Measurements from ENCODE around the gene ARHGEF9. TPM values are rescaled to one million over a fixed set of nuclear protein-coding genes. Genes with fewer than 3 reads are reported as not detected.

Gene ARHGEF9
- total and polyA plus RNA-seq, 2 donors from 2014 or later = 20.0 to 26.4 TPM

GRCh38 chrX:63755892-63756291 lies 29.1 kb downstream of the ARHGEF9 start:
- FAIRE-seq (no peak), DNase-seq (no peak)
- Histone ChIP-seq H3K4me1 (ENCODE audit: control insufficient read depth in 2 of 3, insufficient read depth in 2 of 3, low read depth in 1 of 3, low read length in 3 of 3) (peaks cover 0 to 2% (median 0%) of the 10 kb centered on the region in 3 donors), H3K9ac (ENCODE audit: low read length in 3 of 3) (no peak overlapping the region), H3K4me3 (ENCODE audit: low read length in 3 of 3) (peak overlapping the region in 2 of 3 donors; percentile 67 to 85), H3K27ac (ENCODE audit: low read depth in 2 of 2, low read length in 2 of 2) (peak overlapping the region in 1 of 2 donors; percentile 81), H3K36me3 (ENCODE audit: control insufficient read depth in 2 of 3, insufficient read depth in 3 of 3, low read length in 3 of 3) (no peaks in the 10 kb centered on the region), H3K27me3 (ENCODE audit: control insufficient read depth, insufficient read depth, low read length) (no peaks in the 10 kb centered on the region), H3K9me3 (ENCODE audit: control insufficient read depth in 2 of 3, insufficient read depth in 1 of 3, low read length in 3 of 3) (no peaks in the 10 kb centered on the region)
- TF ChIP-seq CTCF (IDR thresholded peaks at IDR 0.05; ENCODE audit: borderline replicate concordance, extremely low read depth, insufficient read depth) = no peak
- intact Hi-C loops (cut with DNase I) = no loop called here

GRCh38 chrX:63754860-63755579 lies 30.0 kb downstream of the ARHGEF9 start:
- Histone ChIP-seq H3K9me3 (ENCODE audit: control insufficient read depth in 2 of 3, insufficient read depth in 1 of 3, low read length in 3 of 3) (no peaks in the 10 kb centered on the region), H3K27me3 (ENCODE audit: control insufficient read depth, insufficient read depth, low read length) (no peaks in the 10 kb centered on the region), H3K4me1 (ENCODE audit: control insufficient read depth in 2 of 3, insufficient read depth in 2 of 3, low read depth in 1 of 3, low read length in 3 of 3) (peaks cover 0 to 2% (median 0%) of the 10 kb centered on the region in 3 donors), H3K9ac (ENCODE audit: low read length in 3 of 3) (peak overlapping the region; percentile 76 to 82 (median 78)), H3K27ac (ENCODE audit: low read depth in 2 of 2, low read length in 2 of 2) (peak overlapping the region; percentile 89 to 91), H3K4me3 (ENCODE audit: low read length in 3 of 3) (peak overlapping the region; percentile 81 to 85 (median 85)), H3K36me3 (ENCODE audit: control insufficient read depth in 2 of 3, insufficient read depth in 3 of 3, low read length in 3 of 3) (no peaks in the 10 kb centered on the region)
- peak; percentile 93 to 97 (median 94) for DNase-seq
- intact Hi-C loops (cut with DNase I) = no loop called here
- peak; percentile 98 for FAIRE-seq
- TF ChIP-seq CTCF (IDR thresholded peaks at IDR 0.05; ENCODE audit: borderline replicate concordance, extremely low read depth, insufficient read depth) = no peak

- no peak for FAIRE-seq
- H3K36me3 ChIP-seq (ENCODE audit: control insufficient read depth in 2 of 3, insufficient read depth in 3 of 3, low read length in 3 of 3) = no peaks in the 10 kb centered on the region
- no peak for TF ChIP-seq CTCF (IDR thresholded peaks at IDR 0.05; ENCODE audit: borderline replicate concordance, extremely low read depth, insufficient read depth)
- DNase-seq = peak in 2 of 5 donors; percentile 29 to 37
- H3K27ac ChIP-seq (ENCODE audit: low read depth in 2 of 2, low read length in 2 of 2) = peak overlapping the region; percentile 89 to 91
- H3K9ac ChIP-seq (ENCODE audit: low read length in 3 of 3) = peak overlapping the region; percentile 76 to 82 (median 78)
- peak overlapping the region; percentile 81 to 85 (median 85) for H3K4me3 ChIP-seq (ENCODE audit: low read length in 3 of 3)
- H3K27me3 ChIP-seq (ENCODE audit: control insufficient read depth, insufficient read depth, low read length) = no peaks in the 10 kb centered on the region
- intact Hi-C loops (cut with DNase I) = no loop called here
- H3K9me3 ChIP-seq (ENCODE audit: control insufficient read depth in 2 of 3, insufficient read depth in 1 of 3, low read length in 3 of 3) = no peaks in the 10 kb centered on the region
- peaks cover 0 to 2% (median 0%) of the 10 kb centered on the region in 3 donors for H3K4me1 ChIP-seq (ENCODE audit: control insufficient read depth in 2 of 3, insufficient read depth in 2 of 3, low read depth in 1 of 3, low read length in 3 of 3)
Observed at GRCh38 chrX:63754136-63754859, 30.7 kb downstream of the ARHGEF9 start.

Data from kidney (tissue), 14 donors.